Rectal smooth muscle tissue (tissue), 1 donor: ENCODE measurements around the gene FOXF1.

Experiments
- H3K27ac ChIP-seq: one replicate; pipeline ENCODE4 v1.7.0; 2013; ENCODE audit warnings: low read depth, low read length, inconsistent platforms
- H3K27me3 ChIP-seq: one replicate; pipeline ENCODE4 v1.7.0; 2013; ENCODE audit warnings: low read length; ENCODE audit not compliant: control insufficient read depth, insufficient read depth
- H3K36me3 ChIP-seq: one replicate; pipeline ENCODE4 v1.7.0; 2013; ENCODE audit warnings: low read length; ENCODE audit not compliant: control insufficient read depth, insufficient read depth
- H3K4me1 ChIP-seq: one replicate; pipeline ENCODE4 v1.7.0; 2013; ENCODE audit warnings: low read length; ENCODE audit not compliant: control insufficient read depth, insufficient read depth
- H3K4me3 ChIP-seq: one replicate; pipeline ENCODE4 v1.7.0; 2013; ENCODE audit warnings: low read length
- H3K9ac ChIP-seq: one replicate; pipeline ENCODE4 v1.7.0; 2013; ENCODE audit warnings: low read length

Gene FOXF1

GRCh38 chr16:86495357-86495701 is 15.0 kb upstream of the FOXF1 start:
- Histone ChIP-seq H3K27me3 (peaks cover 3% of the 10 kb centered on the region), H3K36me3 (no peaks in the 10 kb centered on the region), H3K9ac (peak overlapping the region; percentile 62), H3K4me1 (peaks cover 33% of the 10 kb centered on the region), H3K27ac (peak overlapping the region; percentile 99), H3K4me3 (peak overlapping the region; percentile 63)

GRCh38 chr16:86495756-86496261 is 14.5 kb upstream of the FOXF1 start:
- Histone ChIP-seq H3K36me3 (no peaks in the 10 kb centered on the region), H3K4me1 (peaks cover 32% of the 10 kb centered on the region), H3K9ac (peak overlapping the region; percentile 68), H3K27ac (peak overlapping the region; percentile 99), H3K27me3 (peaks cover 3% of the 10 kb centered on the region), H3K4me3 (peak overlapping the region; percentile 63)

- peak overlapping the region; percentile 63 for H3K4me3 ChIP-seq
- peaks cover 3% of the 10 kb centered on the region for H3K27me3 ChIP-seq
- no peaks in the 10 kb centered on the region for H3K36me3 ChIP-seq
- H3K4me1 ChIP-seq = peaks cover 29% of the 10 kb centered on the region
- peak overlapping the region; percentile 99 for H3K27ac ChIP-seq
- peak overlapping the region; percentile 68 for H3K9ac ChIP-seq
These were observed 13.9 kb upstream of the FOXF1 start for GRCh38 chr16:86496262-86496928.

- Histone ChIP-seq H3K36me3 (no peaks in the 10 kb centered on the region), H3K4me3 (peak overlapping the region; percentile 63), H3K9ac (peak overlapping the region; percentile 68), H3K4me1 (peaks cover 26% of the 10 kb centered on the region), H3K27me3 (peaks cover 3% of the 10 kb centered on the region), H3K27ac (peak overlapping the region; percentile 99)
These were observed 13.3 kb upstream of the FOXF1 start for GRCh38 chr16:86496929-86497461.

GRCh38 chr16:86497551-86498021 is 12.7 kb upstream of the FOXF1 start:
- peak overlapping the region; percentile 32 for H3K9ac ChIP-seq
- H3K27ac ChIP-seq = peak overlapping the region; percentile 99
- H3K4me3 ChIP-seq = peak overlapping the region; percentile 63
- H3K36me3 ChIP-seq = no peaks in the 10 kb centered on the region
- H3K4me1 ChIP-seq = peaks cover 21% of the 10 kb centered on the region
- peaks cover 3% of the 10 kb centered on the region for H3K27me3 ChIP-seq

GRCh38 chr16:86498155-86498670 is 12.1 kb upstream of the FOXF1 start:
- H3K4me3 ChIP-seq = peak overlapping the region; percentile 85
- H3K4me1 ChIP-seq = peaks cover 19% of the 10 kb centered on the region
- H3K27ac ChIP-seq = peak overlapping the region; percentile 99
- peaks cover 3% of the 10 kb centered on the region for H3K27me3 ChIP-seq
- no peaks in the 10 kb centered on the region for H3K36me3 ChIP-seq
- H3K9ac ChIP-seq = peak overlapping the region; percentile 73

- peak overlapping the region; percentile 45 for H3K9ac ChIP-seq
- H3K36me3 ChIP-seq = no peaks in the 10 kb centered on the region
- H3K4me3 ChIP-seq = peak overlapping the region; percentile 85
- peaks cover 15% of the 10 kb centered on the region for H3K4me1 ChIP-seq
- H3K27ac ChIP-seq = peak overlapping the region; percentile 99
- peaks cover 6% of the 10 kb centered on the region for H3K27me3 ChIP-seq
These were observed 11.5 kb upstream of the FOXF1 start for GRCh38 chr16:86498671-86499439.

- Histone ChIP-seq H3K27ac (peak overlapping the region; percentile 99), H3K36me3 (no peaks in the 10 kb centered on the region), H3K4me1 (peaks cover 15% of the 10 kb centered on the region), H3K27me3 (peaks cover 3% of the 10 kb centered on the region), H3K9ac (peak overlapping the region; percentile 45), H3K4me3 (peak overlapping the region; percentile 85)
These were observed 10.9 kb upstream of the FOXF1 start for GRCh38 chr16:86499440-86499786.

GRCh38 chr16:86499889-86500707 is 10.2 kb upstream of the FOXF1 start:
- Histone ChIP-seq H3K27me3 (peaks cover 3% of the 10 kb centered on the region), H3K4me1 (peaks cover 15% of the 10 kb centered on the region), H3K4me3 (peak overlapping the region; percentile 85), H3K36me3 (no peaks in the 10 kb centered on the region), H3K27ac (peak overlapping the region; percentile 99), H3K9ac (peak overlapping the region; percentile 36)

GRCh38 chr16:86500708-86501510 is 9.4 kb upstream of the FOXF1 start:
- Histone ChIP-seq H3K27me3 (peaks cover 3% of the 10 kb centered on the region), H3K9ac (no peak overlapping the region), H3K36me3 (no peaks in the 10 kb centered on the region), H3K4me1 (peaks cover 15% of the 10 kb centered on the region), H3K27ac (peak overlapping the region; percentile 99), H3K4me3 (peak overlapping the region; percentile 37)
